ENCODE measurements around the gene KSR1. TPM values are rescaled to one million over a fixed set of nuclear protein-coding genes. Genes with fewer than 3 reads are reported as not detected.

The KSR1 gene
- total and polyA plus RNA-seq, 2 experiments from 2014 or later = 7.8 to 53.2 TPM

- Mint-ChIP-seq H3K27me3 (ENCODE audit: insufficient read depth, low read depth, poor library complexity) (peaks cover 17% of the 10 kb centered on the region), H3K4me3 (no peak overlapping the region), H3K4me1 (peaks cover 63% of the 10 kb centered on the region), H3K9me3 (peaks cover 22% of the 10 kb centered on the region), H3K36me3 (ENCODE audit: low read depth) (peaks cover 23% of the 10 kb centered on the region), H3K27ac (peak overlapping the region; percentile 82)
- peaks cover 68% of the 10 kb centered on the region for H3K4me1 ChIP-seq (ENCODE audit: insufficient read depth)
- DNase-seq (ENCODE audit: low spot score) (no peak), ATAC-seq (no peak)
- H3F3A ChIP-seq (replicated peaks; ENCODE audit: low read depth) = 0 out of 2 replicates have a peak, but pooled peaks cover 3% of the 10 kb centered on the region
- no peak overlapping the region for H3K27ac ChIP-seq (ENCODE audit: low read depth)
- TF ChIP-seq EZH2phosphoT487 (IDR thresholded peaks at IDR 0.05; ENCODE audit: unreplicated experiment) (no peak), ZNF462 (CRISPR knock-in tag; IDR thresholded peaks at IDR 0.05) (no peak), REST (IDR thresholded peaks at IDR 0.05; ENCODE audit: unreplicated experiment) (no peak), JUNB (IDR thresholded peaks at IDR 0.05; ENCODE audit: unreplicated experiment) (no peak), EZH2 (IDR thresholded peaks at IDR 0.05; ENCODE audit: low read depth, unreplicated experiment) (no peak), ETS1 (IDR thresholded peaks at IDR 0.05) (no peak), ZNF114 (CRISPR knock-in tag; IDR thresholded peaks at IDR 0.05) (no peak), NANOG (IDR thresholded peaks at IDR 0.05; ENCODE audit: borderline replicate concordance) (no peak), POLR2AphosphoS5 (IDR thresholded peaks at IDR 0.05; ENCODE audit: low read depth) (no peak), ZNF331 (CRISPR knock-in tag; IDR thresholded peaks at IDR 0.05; ENCODE audit: low read depth) (no peak), CREB1 (CRISPR knock-in tag; IDR thresholded peaks at IDR 0.05; ENCODE audit: low read depth) (no peak), CTCF (conservative IDR thresholded peaks at IDR 0.05; ENCODE audit: low read depth in 2 of 2) (no peak), STAT1 (IDR thresholded peaks at IDR 0.05; ENCODE audit: unreplicated experiment) (no peak)
- H2AFZ ChIP-seq = no peak overlapping the region
- no peaks in the 10 kb centered on the region for H3K9me2 ChIP-seq (ENCODE audit: insufficient read depth)
- H3K4me3 ChIP-seq = no peak overlapping the region
- peaks cover 98% of the 10 kb centered on the region for H3K79me2 ChIP-seq (replicated peaks; ENCODE audit: insufficient read depth)
- no peaks in the 10 kb centered on the region; the same call in 1 of the 2 replicates for H3K36me3 ChIP-seq (ENCODE audit: insufficient read depth)
- H3K27me3 ChIP-seq (ENCODE audit: insufficient read depth) = no peaks in the 10 kb centered on the region
- peak overlapping the region; percentile 40; the same call in 1 of the 2 replicates for H3K4me2 ChIP-seq
- no peaks in the 10 kb centered on the region; the same call in 1 of the 2 replicates for H4K20me1 ChIP-seq (replicated peaks; ENCODE audit: insufficient read depth)
These were observed 39.8 kb downstream of the KSR1 start for GRCh38 chr17:27496005-27496404.
